Adrenal gland (tissue), 12 donors: ENCODE data around the gene TENT5C. TPM values are rescaled to one million over a fixed set of nuclear protein-coding genes. Genes with fewer than 3 reads are reported as not detected.

ENCODE experiments used
- DNase-seq, 7 donors: peaks; one replicate each; pipeline ENCODE4 v3.0.0-alpha.2; 2019 to 2020
- H3K27ac ChIP-seq, 5 donors: fragments of 200-600 bp; sonication (generic) in 4 of 5; 1 replicate in 3 of 5; 2 replicates in 2 of 5; pipeline versions ENCODE4 v1.5.1 to v1.8.0; 2016 to 2020; ENCODE audit warnings: mild to moderate bottlenecking in 1 of 5
- H3K27me3 ChIP-seq: fragments of 200-600 bp; 2 replicates; pipeline ENCODE4 v1.8.0; 2021
- H3K36me3 ChIP-seq, 2 donors: fragments of 200-600 bp; replicated peaks in 1 of 2; 1 replicate in 1 of 2; 2 replicates in 1 of 2; pipeline versions ENCODE4 v1.5.1 to v1.8.0; 2018 to 2022
- H3K4me1 ChIP-seq, 2 donors: fragments of 200-600 bp; replicated peaks in 1 of 2; 1 replicate in 1 of 2; 2 replicates in 1 of 2; pipeline versions ENCODE4 v1.5.1 to v1.8.0; 2018 to 2021
- H3K4me3 ChIP-seq, 4 donors: fragments of 200-600 bp; sonication (generic) in 3 of 4; one replicate each; pipeline ENCODE4 v1.5.1; 2016 to 2018
- H3K9me3 ChIP-seq, 3 donors: fragments of 200-600 bp; sonication (generic) in 1 of 3; replicated peaks in 1 of 3; 1 replicate in 2 of 3; 2 replicates in 1 of 3; pipeline versions ENCODE4 v1.5.1 to v1.8.0; 2016 to 2021
- POLR2A ChIP-seq, 2 donors: fragments of 450-650 bp; IDR thresholded peaks; one replicate each; pipeline ENCODE4 v1.6.1; 2017; ENCODE audit warnings: antibody characterized with exemption in 2 of 2, mild to moderate bottlenecking in 2 of 2, moderate library complexity in 1 of 2
- WGBS, 4 donors: extraction: QIAGEN DNeasy Blood & Tissue Kit in 2 of 4; methylation state at CpG; one replicate each; pipeline versions ENCODE4 v1.1.5 to v1.1.7; 2013 to 2017; 5-methylcytosine and 5-hydroxymethylcytosine counted together
- intact Hi-C, 2 donors: fragments of 100-400 bp; cut with DNase I; formaldehyde crosslinking; loops; one replicate each; pipeline versions ENCODE4 v1.14.1 to v1.15.0; 2022 to 2023
- polyA plus RNA-seq, 3 donors: library from polyadenylated mRNA; stranded (reverse); fragments of 200-250 nt in 2 of 3; fragments of 350-450 nt in 1 of 3; fragmentation: Illumina TruSeq in 1 of 3; extraction: RNeasy Lipid Tissue Mini Kit (QIAGEN cat#74804) in 1 of 3; gene quantifications; one replicate each; pipeline ENCODE4 v1.2.3, GENCODE V29; 2013 to 2014
- total RNA-seq, 9 donors: library from RNA; depleted of rRNA in 4 of 9; stranded (reverse); fragments of >200 nt in 4 of 9; fragments of 120-200 nt in 1 of 9; fragmentation: NEBNext Ultra II Directional in 1 of 9; extraction: Animal tissue kit (Norgen Biotek cat#: 25700) in 1 of 9; gene quantifications; one replicate each; pipeline versions ENCODE4 v1.1.0 to v1.2.4, GENCODE V29; 2013 to 2023
- TF ChIP-seq, protein P1 (sequence below), 6 experiments: fragments of 450-650 bp in 4 of 6; fragments of 200-600 bp in 2 of 6; sonication (generic) in 1 of 6; IDR thresholded peaks; 1 replicate in 5 of 6; 2 replicates in 1 of 6; pipeline versions ENCODE4 v1.5.1 to v1.8.0; 2016 to 2021; ENCODE audit warnings: antibody characterized with exemption in 6 of 6, mild to moderate bottlenecking in 2 of 6, moderate library complexity in 1 of 6
- donor health status: healthy with polysubstance abuse.
- donor health status: Bipolar disorder and iron deficiency.
- donor health status: DM: yes; HTN: yes; CAD: no.
- donor health status: DM: no; HTN: no; CAD: no.
- donor health status: DM: no; HTN: no; CAD: no.
- donor health status: DM: yes; HTN: yes; CAD: no.

TENT5C gene
- total and polyA plus RNA-seq, 12 donors = 0.54 to 8.5 (median 2.0) TPM

DNA sequence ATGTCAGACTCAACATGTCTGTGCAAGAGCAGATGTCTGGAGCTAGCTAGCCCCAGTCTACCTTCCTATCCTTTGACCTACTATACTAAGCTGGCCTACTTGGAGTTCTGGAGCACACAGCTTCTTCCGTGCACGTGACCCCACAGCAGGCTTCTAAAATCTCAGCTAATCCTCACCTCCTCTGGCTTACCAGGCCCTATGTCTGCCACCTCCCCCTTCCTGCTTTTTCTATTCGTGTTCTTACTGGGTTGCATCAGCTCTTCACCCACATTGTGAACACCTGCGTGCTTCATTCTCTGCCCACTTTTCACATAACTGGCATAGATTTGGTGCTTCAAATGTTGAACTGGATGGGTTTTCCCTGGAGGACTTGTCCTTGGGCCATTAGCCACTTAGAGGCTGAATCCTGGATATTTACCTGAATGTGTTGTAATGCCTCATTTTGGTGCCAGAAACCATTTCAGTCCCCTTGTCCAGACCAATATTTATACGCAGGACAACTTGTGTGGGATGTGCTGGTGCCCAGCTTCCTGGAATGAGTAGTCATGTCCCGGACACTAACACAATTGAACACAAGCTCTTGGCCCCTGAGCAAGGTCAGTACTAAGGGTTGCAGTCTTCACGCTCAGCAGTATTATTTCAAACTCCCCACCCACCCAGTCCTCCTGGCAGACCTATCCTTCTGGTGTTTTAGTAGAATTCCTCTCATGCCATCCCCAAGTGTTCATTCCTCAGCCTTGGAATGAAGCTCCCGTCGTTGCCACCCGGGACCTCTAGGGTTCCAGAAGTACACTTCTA lies 24.0 kb downstream of the TENT5C start:
- DNase-seq = no peak
- TF ChIP-seq, protein P1, sequence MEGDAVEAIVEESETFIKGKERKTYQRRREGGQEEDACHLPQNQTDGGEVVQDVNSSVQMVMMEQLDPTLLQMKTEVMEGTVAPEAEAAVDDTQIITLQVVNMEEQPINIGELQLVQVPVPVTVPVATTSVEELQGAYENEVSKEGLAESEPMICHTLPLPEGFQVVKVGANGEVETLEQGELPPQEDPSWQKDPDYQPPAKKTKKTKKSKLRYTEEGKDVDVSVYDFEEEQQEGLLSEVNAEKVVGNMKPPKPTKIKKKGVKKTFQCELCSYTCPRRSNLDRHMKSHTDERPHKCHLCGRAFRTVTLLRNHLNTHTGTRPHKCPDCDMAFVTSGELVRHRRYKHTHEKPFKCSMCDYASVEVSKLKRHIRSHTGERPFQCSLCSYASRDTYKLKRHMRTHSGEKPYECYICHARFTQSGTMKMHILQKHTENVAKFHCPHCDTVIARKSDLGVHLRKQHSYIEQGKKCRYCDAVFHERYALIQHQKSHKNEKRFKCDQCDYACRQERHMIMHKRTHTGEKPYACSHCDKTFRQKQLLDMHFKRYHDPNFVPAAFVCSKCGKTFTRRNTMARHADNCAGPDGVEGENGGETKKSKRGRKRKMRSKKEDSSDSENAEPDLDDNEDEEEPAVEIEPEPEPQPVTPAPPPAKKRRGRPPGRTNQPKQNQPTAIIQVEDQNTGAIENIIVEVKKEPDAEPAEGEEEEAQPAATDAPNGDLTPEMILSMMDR (IDR thresholded peaks at IDR 0.05) = no peak
- TF ChIP-seq POLR2A (IDR thresholded peaks at IDR 0.05) = no peak
- H3K27ac ChIP-seq = no peak overlapping the region
- 90 to 95% (median 92%) methylated on average over 10 of the region's 10 CpGs for WGBS, 4 donors
- intact Hi-C loops = no loop called here
- no peak overlapping the region for H3K4me3 ChIP-seq
- H3K9me3 ChIP-seq = no peaks in the 10 kb centered on the region
- H3K4me1 ChIP-seq = no peaks in the 10 kb centered on the region
- no peaks in the 10 kb centered on the region for H3K27me3 ChIP-seq
- H3K36me3 ChIP-seq = no peaks in the 10 kb centered on the region

DNA sequence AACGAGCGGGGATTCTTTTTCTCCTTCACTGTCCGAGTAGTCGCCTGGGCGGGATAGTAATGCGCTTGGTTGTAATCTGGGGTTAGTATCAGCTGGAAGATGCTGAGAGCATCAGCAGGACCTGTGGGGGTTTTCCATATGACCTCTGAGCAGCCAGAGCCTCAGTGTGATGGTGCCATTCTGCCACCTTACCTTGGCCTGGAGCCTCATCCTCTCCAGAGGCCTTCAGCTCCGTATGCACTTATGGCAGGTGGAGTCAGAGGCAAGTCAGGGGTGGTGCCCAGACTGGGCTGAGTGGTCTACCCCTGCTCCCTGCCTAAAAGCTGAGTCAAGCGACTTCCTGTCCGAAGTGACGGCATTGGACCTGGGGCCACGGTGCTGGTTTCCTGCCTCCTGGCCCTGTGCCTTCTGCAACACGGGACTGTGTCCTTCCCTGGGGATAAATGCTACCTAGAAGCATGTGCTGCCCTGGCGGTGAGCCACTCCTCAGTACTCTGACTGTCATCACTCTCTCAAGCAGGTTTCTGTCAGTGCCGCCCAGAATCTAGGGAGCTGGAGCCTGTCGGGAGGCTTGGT lies 24.7 kb downstream of the TENT5C start:
- Histone ChIP-seq H3K9me3 (no peaks in the 10 kb centered on the region), H3K27me3 (no peaks in the 10 kb centered on the region), H3K4me3 (no peak overlapping the region), H3K27ac (no peak overlapping the region), H3K4me1 (no peaks in the 10 kb centered on the region), H3K36me3 (no peaks in the 10 kb centered on the region)
- no peak for DNase-seq
- intact Hi-C loops = no loop called here
- WGBS, 4 donors = 83 to 95% (median 85%) methylated on average over 14 to 15 of the region's 15 CpGs
- TF ChIP-seq, protein P1 (IDR thresholded peaks at IDR 0.05) = no peak
- TF ChIP-seq POLR2A (IDR thresholded peaks at IDR 0.05) = no peak

DNA sequence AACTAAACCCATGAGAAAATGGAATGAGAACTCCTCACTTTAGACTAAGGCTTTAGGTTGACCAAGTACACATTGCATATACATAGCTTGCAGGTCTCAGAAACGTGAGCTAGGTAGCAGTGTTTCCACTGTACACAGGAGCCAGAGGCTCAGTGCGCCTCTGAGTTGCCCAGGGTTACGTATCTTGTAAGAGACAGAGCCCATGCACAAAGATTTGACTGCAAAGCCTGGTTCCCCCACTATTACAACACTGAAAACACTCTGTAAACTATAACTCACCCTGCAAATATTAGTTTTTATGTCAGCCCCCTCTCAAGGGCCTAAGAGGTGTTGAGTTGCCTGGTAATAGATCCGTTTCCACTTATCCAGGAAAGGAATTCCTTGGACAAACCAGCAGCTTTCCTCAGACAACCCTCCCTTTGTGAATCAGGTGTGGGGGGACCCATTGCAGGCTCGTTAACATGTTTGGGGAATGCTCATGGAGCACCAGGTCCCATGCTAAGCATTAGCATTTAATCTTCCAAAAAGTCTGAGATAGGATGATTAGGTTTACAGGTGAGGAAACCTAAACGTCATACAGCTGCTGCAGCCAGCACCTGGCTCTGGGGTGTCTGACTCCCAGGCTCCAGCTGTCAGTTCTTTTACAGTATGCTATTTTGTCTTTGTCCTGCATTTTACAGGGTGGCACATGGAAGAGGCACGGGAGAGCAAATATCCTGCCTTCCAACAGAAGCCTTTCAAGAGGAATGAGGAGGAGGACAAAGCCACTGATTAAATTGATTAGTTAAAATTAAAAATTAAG lies 25.7 kb downstream of the TENT5C start:
- H3K27ac ChIP-seq = no peak overlapping the region
- TF ChIP-seq, protein P1 (IDR thresholded peaks at IDR 0.05) = no peak
- no peak for TF ChIP-seq POLR2A (IDR thresholded peaks at IDR 0.05)
- no peaks in the 10 kb centered on the region for H3K27me3 ChIP-seq
- H3K36me3 ChIP-seq = no peaks in the 10 kb centered on the region
- H3K9me3 ChIP-seq = no peaks in the 10 kb centered on the region
- WGBS, 4 donors = 64 to 82% (median 77%) methylated on average over 6 to 7 of the region's 7 CpGs
- H3K4me1 ChIP-seq = no peaks in the 10 kb centered on the region
- intact Hi-C loops = no loop called here
- H3K4me3 ChIP-seq = no peak overlapping the region
- DNase-seq = no peak
